ENCODE results near the gene PAFAH1B1.
"Not testable (repeated sequence)": the region's sequence is repeated elsewhere in the genome, so short reads cannot be mapped to it uniquely, and the experiment has no call there.

PAFAH1B1 gene

DNA sequence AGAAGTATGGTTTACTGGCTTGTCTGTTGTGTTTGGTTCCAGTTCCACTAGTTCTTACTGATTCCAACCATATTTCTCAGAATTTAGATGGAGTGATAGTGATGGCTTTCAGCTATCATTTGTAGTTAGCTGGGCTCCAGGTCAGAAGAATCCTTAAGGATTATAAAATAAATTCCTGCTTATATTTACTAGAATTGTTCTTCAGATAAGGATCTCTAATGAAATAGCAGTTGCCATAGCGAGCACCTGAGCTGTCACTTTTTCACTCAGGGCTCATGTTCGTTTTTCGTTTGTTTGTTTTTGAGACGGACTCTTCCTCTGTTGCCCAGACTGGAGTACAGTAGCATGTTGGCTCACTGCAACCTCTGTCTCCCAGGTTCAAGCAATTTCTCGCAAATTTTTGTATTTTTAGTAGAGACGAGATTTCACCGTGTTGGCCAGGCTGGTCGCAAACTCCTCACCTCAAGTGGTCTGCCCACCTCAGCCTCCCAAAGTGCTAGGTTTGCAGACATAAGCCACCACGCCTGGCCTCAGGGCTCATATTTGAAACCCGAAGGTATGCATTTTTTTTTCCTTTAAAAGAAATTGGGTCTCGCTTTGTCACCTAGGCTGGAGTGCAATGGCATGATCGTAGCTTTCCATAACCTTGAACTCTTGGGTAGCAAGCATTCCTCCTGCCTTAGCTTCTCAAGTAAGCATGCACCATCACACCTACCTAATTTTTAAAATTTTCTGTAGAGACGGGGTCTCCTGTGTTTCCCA, 42.9 kb downstream of the PAFAH1B1 start:
- no peaks in the 10 kb centered on the region for H3K27me3 Mint-ChIP-seq (ENCODE audit: low read depth)
- H3K4me1 Mint-ChIP-seq (ENCODE audit: low read depth), result peaks cover 20% of the 10 kb centered on the region
- H3K27ac Mint-ChIP-seq, result no peak overlapping the region
- no peak overlapping the region for H3K4me3 Mint-ChIP-seq
- peaks cover 18% of the 10 kb centered on the region for H3K36me3 Mint-ChIP-seq (ENCODE audit: low read depth)
- H3K9me3 Mint-ChIP-seq, result no peaks in the 10 kb centered on the region

DNA sequence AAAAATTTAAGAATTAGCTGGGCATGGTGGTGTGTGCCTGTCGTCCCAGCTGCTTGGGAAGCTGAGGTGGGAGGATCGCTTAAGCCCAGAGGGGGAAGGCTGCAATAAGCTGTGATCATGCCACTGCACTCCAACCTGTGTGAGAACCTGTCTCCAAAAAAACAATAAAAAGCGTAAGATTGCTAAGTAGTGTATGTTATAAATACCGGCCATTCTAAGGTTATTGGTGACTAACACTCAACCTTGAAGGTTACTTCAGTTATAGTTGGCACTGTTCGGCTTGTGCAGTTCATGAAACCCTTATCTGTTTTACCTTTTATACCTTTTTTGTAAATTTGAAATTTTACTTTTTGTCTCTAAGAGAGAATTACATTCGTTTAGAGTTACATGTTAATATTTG, 44.0 kb downstream of the PAFAH1B1 start:
- Mint-ChIP-seq H3K36me3 (ENCODE audit: low read depth) (peaks cover 25% of the 10 kb centered on the region), H3K4me3 (no peak overlapping the region), H3K4me1 (ENCODE audit: low read depth) (peaks cover 10% of the 10 kb centered on the region), H3K9me3 (no peaks in the 10 kb centered on the region), H3K27ac (no peak overlapping the region), H3K27me3 (ENCODE audit: low read depth) (no peaks in the 10 kb centered on the region)

DNA sequence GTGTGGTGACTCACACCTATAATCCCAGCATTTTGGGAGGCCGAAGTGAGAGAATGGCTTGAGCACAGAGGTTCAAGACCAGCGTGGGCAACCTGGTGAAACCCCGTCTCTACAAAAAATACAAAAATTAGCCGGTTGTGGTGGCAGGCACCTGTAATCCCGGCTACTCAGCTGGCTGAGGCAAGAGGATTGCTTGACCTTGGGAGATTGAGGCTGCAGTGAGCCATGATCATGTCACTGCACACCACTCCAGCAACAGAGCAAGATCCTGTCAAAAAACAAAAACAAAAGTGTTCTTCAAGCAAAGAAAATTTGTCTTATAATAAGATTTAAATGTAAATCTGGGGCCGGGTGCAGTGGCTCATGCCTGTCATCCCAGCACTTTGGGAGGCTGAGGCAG, 51.5 kb downstream of the PAFAH1B1 start:
- H3K27me3 Mint-ChIP-seq (ENCODE audit: low read depth), result no peaks in the 10 kb centered on the region
- peaks cover 30% of the 10 kb centered on the region for H3K36me3 Mint-ChIP-seq (ENCODE audit: low read depth)
- H3K27ac Mint-ChIP-seq, result no peak overlapping the region
- no peak overlapping the region for H3K4me3 Mint-ChIP-seq
- H3K9me3 Mint-ChIP-seq, result no peaks in the 10 kb centered on the region
- H3K4me1 Mint-ChIP-seq (ENCODE audit: low read depth), result peaks cover 2% of the 10 kb centered on the region

DNA sequence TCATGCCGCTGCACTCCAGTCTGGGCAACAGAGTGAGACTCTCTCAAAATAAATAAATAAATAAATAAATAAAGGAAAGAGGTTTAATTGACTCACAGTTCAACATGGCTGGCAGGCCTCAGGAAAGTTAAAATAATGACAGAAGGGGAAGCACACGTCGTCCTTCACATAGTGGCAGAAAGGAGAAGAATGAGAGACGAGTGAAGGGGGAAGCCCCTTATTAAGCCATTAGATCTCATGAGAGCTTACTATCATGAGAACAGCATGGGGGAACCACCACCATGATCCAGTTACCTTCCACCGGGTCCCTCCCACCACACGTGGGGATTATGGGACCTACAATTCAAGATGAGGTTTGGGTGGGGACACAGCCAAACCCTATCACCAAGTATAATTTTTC, 54.5 kb downstream of the PAFAH1B1 start:
- Mint-ChIP-seq H3K27me3 (ENCODE audit: low read depth) (no peaks in the 10 kb centered on the region), H3K27ac (no peak overlapping the region), H3K4me1 (ENCODE audit: low read depth) (peaks cover 2% of the 10 kb centered on the region), H3K36me3 (ENCODE audit: low read depth) (peaks cover 29% of the 10 kb centered on the region), H3K4me3 (no peak overlapping the region), H3K9me3 (peaks cover 4% of the 10 kb centered on the region)

DNA sequence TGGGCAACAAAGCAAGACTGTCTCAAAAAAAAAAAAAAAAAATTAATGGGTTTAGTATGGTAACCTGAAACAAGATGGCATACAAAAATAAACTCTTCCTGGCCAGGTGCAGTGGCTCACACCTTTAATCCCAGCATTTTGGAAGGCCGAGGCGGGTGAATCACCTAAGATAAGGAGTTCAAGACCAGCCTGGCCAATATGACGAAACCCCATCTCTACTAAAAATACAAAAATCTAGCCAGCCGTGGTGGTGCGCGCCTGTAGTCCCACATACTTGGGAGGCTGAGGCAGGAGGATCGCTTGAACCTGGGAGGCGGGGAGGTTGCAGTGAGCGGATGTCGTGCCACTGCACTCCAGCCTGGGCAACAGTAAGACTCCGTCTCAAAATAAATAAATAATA, 55.7 kb downstream of the PAFAH1B1 start:
- H3K4me1 Mint-ChIP-seq (ENCODE audit: low read depth), result peaks cover 2% of the 10 kb centered on the region
- H3K9me3 Mint-ChIP-seq, result peaks cover 4% of the 10 kb centered on the region
- no peaks in the 10 kb centered on the region for H3K27me3 Mint-ChIP-seq (ENCODE audit: low read depth)
- peaks cover 30% of the 10 kb centered on the region for H3K36me3 Mint-ChIP-seq (ENCODE audit: low read depth)
- no peak overlapping the region for H3K4me3 Mint-ChIP-seq
- no peak overlapping the region for H3K27ac Mint-ChIP-seq

DNA sequence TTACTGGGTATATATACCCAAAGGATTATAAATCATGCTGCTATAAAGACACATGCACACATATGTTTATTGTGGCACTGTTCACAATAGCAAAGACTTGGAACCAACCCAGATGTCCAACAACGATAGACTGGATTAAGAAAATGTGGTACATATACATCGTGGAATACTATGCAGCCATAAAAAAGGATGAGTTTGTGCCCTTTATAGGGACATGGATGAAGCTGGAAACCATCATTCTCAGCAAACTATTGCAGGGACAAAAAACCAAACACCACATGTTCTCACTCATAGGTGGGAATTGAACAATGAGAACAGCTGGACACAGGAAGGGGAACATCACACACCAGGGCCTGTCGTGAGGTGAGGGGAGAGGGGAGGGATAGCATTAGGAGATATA, 59.5 kb downstream of the PAFAH1B1 start:
- not testable (repeated sequence) for H3K9me3 Mint-ChIP-seq; H3K4me3 Mint-ChIP-seq; H3K4me1 Mint-ChIP-seq (ENCODE audit: low read depth); H3K27me3 Mint-ChIP-seq (ENCODE audit: low read depth); H3K27ac Mint-ChIP-seq
- peaks cover 30% of the 10 kb centered on the region for H3K36me3 Mint-ChIP-seq (ENCODE audit: low read depth)

DNA sequence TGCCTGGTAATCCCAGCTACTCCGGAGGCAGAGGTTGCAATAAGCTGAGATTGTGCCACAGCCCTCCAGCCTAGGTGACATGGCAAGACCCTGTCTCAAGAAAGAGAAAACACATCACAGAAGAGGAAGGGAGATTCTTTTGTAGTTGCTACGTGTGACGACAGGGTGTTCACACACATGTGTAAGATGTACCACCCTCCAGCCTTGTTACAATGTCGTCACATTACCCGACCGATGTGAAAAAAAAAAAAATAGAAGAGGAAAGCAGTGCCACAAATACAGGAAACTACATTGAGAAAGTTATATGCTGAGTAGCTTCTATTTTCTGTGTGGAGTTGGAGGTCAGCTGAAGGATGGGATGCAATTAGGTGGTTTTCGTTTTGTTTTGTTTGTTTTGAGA, 62.1 kb downstream of the PAFAH1B1 start:
- Mint-ChIP-seq H3K4me1 (ENCODE audit: low read depth) (peaks cover 16% of the 10 kb centered on the region), H3K4me3 (no peak overlapping the region), H3K36me3 (ENCODE audit: low read depth) (peaks cover 33% of the 10 kb centered on the region), H3K27me3 (ENCODE audit: low read depth) (no peaks in the 10 kb centered on the region), H3K9me3 (peaks cover 4% of the 10 kb centered on the region), H3K27ac (no peak overlapping the region)

DNA sequence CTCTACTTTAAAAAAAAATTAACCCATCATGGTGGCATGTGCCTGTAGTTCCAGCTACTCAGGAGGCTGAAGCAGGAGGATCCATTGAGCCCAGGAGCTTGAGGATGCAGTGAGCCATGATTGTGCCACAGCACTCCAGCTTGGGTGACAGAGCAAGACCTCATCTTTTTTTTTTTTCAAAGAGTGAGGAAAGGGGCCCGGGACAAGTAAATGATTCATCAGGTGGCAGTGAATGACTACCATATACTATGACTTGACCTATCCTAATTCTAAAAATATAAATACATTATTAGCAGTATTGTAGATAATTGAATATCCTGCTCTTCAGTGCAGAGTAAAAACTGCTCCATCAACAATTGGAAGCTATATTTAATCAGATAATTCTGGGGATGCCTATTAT, 62.8 kb downstream of the PAFAH1B1 start:
- Mint-ChIP-seq H3K27me3 (ENCODE audit: low read depth) (no peaks in the 10 kb centered on the region), H3K36me3 (ENCODE audit: low read depth) (peaks cover 33% of the 10 kb centered on the region), H3K4me3 (no peak overlapping the region), H3K27ac (no peak overlapping the region), H3K9me3 (peaks cover 4% of the 10 kb centered on the region), H3K4me1 (ENCODE audit: low read depth) (peaks cover 22% of the 10 kb centered on the region)

DNA sequence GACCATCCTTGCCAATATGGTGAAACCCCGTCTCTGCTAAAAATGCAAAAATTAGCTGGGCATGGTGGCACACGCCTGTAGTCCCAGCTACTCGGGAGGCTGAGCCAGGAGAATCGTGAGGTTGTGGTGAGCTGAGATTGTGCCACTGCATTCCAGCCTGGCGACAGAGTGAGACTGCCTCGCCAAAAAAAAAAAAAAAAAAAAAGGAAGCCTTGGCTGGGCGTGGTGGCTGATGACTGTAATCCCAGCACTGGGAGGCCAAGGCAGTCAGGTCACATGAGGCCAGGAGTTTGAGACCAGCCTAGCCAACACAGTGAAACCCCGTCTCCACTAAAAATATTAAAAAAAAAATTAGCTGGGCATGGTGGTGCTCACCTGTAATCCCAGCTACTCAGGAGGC, 65.9 kb downstream of the PAFAH1B1 start:
- Mint-ChIP-seq H3K36me3 (ENCODE audit: low read depth) (peaks cover 17% of the 10 kb centered on the region), H3K4me1 (ENCODE audit: low read depth) (peaks cover 25% of the 10 kb centered on the region)
- not testable (repeated sequence) for H3K27me3 Mint-ChIP-seq (ENCODE audit: low read depth); H3K4me3 Mint-ChIP-seq; H3K27ac Mint-ChIP-seq; H3K9me3 Mint-ChIP-seq

DNA sequence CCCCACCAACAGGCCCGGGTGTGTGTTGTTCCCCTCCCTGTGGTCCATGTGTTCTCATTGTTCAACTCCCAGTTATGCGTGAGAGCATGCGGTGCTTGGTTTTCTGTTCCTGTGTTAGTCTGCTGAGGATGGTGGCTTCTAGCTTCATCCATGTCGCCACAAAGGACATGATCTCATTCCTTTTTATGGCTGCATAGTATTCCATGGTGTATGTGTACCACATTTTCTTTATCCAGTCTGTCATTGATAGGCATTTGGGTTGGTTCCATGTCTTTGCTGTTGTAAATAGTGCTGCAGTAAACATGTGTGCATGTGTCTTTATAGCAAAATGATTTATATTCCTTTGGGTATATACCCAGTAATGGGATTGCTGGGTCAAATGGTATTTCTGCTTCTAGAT, 67.0 kb downstream of the PAFAH1B1 start:
- not testable (repeated sequence) for H3K27ac Mint-ChIP-seq; H3K4me3 Mint-ChIP-seq; H3K9me3 Mint-ChIP-seq; H3K27me3 Mint-ChIP-seq (ENCODE audit: low read depth)
- H3K36me3 Mint-ChIP-seq (ENCODE audit: low read depth), result peaks cover 17% of the 10 kb centered on the region
- peaks cover 21% of the 10 kb centered on the region for H3K4me1 Mint-ChIP-seq (ENCODE audit: low read depth)

DNA sequence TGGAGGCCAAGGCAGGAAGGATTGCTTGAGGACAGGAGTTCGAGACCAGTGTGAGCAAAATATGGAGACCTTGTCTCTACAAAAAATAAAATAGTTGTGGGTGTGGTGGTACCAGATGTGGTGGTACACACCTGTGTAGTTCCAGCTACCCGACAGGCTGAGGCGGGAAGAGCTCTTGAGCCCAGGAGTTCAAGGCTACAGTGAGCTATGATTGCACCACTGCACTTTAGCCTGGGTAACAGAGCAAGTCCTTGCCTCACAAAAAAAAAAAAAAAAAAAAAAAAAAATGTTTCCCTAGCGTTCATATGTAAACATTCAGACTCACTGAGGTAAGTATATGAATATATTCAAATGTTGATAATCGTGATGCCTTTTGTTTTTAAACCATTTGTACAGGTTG, 78.6 kb downstream of the PAFAH1B1 start:
- Mint-ChIP-seq H3K27me3 (ENCODE audit: low read depth) (no peaks in the 10 kb centered on the region), H3K4me3 (no peak overlapping the region), H3K9me3 (no peaks in the 10 kb centered on the region), H3K4me1 (ENCODE audit: low read depth) (peaks cover 3% of the 10 kb centered on the region), H3K36me3 (ENCODE audit: low read depth) (peaks cover 46% of the 10 kb centered on the region), H3K27ac (no peak overlapping the region)

DNA sequence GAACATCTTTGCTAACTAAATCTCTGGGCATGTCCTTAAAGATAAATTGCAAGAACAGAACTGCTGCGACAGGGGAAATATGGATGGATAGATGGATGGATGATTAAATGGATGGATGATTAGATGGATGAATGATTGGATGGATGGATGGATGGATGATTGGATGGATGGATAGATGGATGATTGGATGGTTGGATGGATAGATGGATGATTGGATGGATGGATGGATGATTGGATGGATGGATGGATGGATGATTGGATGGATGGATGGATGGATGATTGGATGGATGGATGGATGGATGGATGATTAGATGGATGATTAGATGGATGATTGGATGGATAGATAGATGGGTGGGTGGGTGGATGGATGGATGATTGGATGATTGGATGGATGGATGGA, 85.8 kb downstream of the PAFAH1B1 start:
- H3K27me3 Mint-ChIP-seq (ENCODE audit: low read depth); H3K9me3 Mint-ChIP-seq; H3K27ac Mint-ChIP-seq; H3K4me3 Mint-ChIP-seq; H3K4me1 Mint-ChIP-seq (ENCODE audit: low read depth): not testable (repeated sequence)
- peaks cover 56% of the 10 kb centered on the region for H3K36me3 Mint-ChIP-seq (ENCODE audit: low read depth)

DNA sequence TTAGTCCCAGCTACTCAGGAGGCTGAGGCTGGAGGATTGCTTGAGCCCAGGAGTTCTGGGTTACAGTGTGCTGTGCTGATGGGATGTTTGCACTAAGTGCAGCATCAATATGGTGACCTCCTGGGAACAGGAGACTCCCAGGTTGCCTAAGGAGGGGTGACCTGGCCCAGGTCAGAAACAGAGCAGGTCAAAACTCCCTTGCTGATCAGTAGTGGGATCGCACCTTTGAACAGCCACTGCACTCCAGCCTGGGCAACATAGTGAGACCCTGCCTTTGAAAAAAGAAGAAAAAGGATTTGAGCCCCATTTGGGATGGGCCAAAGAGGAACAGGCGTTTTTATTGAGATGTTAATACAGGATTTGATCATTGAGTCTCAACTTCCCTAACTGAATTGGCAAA, 87.5 kb downstream of the PAFAH1B1 start:
- H3K27ac Mint-ChIP-seq, result no peak overlapping the region
- peaks cover 52% of the 10 kb centered on the region for H3K36me3 Mint-ChIP-seq (ENCODE audit: low read depth)

DNA sequence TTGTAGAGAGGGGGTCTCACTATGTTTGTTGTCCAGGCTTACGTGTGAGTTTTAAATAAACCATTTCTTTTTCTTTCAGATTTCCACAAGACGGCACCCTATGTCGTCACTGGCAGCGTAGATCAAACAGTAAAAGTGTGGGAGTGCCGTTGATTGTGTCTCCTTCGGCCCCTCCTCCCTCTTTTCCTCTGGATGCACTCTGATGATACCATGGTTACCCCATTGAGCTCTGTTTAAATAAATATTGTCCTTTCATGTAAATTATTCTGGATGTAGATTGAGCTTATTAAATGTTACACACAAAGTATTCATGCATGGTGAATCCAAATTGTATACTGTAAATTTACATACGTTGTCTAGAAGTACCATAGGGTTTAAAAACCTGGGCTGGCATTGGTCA, 88.2 kb downstream of the PAFAH1B1 start:
- Mint-ChIP-seq H3K9me3 (no peaks in the 10 kb centered on the region), H3K27me3 (ENCODE audit: low read depth) (no peaks in the 10 kb centered on the region), H3K27ac (no peak overlapping the region), H3K4me3 (no peak overlapping the region), H3K36me3 (ENCODE audit: low read depth) (peaks cover 49% of the 10 kb centered on the region), H3K4me1 (ENCODE audit: low read depth) (peaks cover 1% of the 10 kb centered on the region)

More for the DNA sequence above, 87.5 kb downstream of the PAFAH1B1 start:
- Mint-ChIP-seq H3K27me3 (ENCODE audit: low read depth) (no peaks in the 10 kb centered on the region), H3K9me3 (no peaks in the 10 kb centered on the region), H3K4me1 (ENCODE audit: low read depth) (peaks cover 1% of the 10 kb centered on the region), H3K4me3 (no peak overlapping the region)

DNA sequence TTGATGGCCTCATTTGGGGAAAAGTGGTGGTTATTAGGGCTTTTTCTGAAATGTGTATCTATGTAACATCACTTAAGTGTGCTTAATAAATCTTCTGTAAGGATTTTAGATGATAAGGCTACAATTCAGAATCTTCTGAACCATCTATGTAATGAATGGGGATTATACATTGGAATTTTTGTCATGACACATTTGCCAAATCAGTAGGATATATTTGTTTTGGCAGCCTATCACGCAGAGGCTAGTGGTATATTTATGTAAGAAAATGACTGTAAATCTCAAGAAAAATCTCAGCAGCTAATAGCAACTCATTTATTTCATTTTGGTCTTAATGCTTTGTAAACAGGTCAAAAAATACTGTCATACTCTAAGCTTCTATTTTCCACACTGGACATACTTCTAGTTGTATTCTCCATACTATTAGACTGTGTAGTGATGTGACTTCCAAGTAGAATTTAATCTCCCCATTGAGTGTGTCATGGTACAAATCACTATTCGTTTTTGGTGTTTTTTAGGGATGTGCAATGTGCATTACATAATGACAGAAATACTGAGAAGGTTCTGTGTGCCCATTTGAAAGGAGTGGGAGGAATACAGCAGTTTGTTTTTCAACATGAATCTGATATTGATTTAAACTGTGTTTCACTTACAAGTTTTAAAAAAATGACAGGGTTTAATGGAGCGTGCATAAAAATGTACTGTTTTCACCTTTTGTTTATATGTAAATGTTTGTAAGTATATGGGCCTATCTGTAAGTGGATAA, 88.9 kb downstream of the PAFAH1B1 start:
- Mint-ChIP-seq H3K27ac (no peak overlapping the region), H3K9me3 (no peaks in the 10 kb centered on the region), H3K4me1 (ENCODE audit: low read depth) (peaks cover 1% of the 10 kb centered on the region), H3K27me3 (ENCODE audit: low read depth) (no peaks in the 10 kb centered on the region), H3K4me3 (no peak overlapping the region), H3K36me3 (ENCODE audit: low read depth) (peaks cover 44% of the 10 kb centered on the region)

Data from T-helper 1 cell treated with Interleukin-12 subunit alpha and Interleukin-12 subunit beta and Interleukin-4 antibody, amounts not matched to agents 30 μg/mL and 1 μg/mL, for 36 hours (primary cell).